Hepatocyte (in vitro differentiated cells): ENCODE measurements around the gene OGFOD2.

Experiments
- EZH2 ChIP-seq: fragments of 200-600 bp; sonication (generic); IDR thresholded peaks from 2 replicates; pipeline ENCODE4 v1.6.1; 2016; ENCODE audit warnings: antibody characterized with exemption, mild to moderate bottlenecking, borderline replicate concordance
- EZH2phosphoT487 ChIP-seq: fragments of 200-600 bp; sonication (generic); IDR thresholded peaks from one replicate; pipeline ENCODE4 v1.6.1; 2018; ENCODE audit warnings: antibody characterized with exemption, mild to moderate bottlenecking, low read depth, moderate library complexity; ENCODE audit not compliant: unreplicated experiment, severe bottlenecking
- TF ChIP-seq, protein P1 (sequence below): fragments of 200-600 bp; sonication (generic); IDR thresholded peaks from 2 replicates; pipeline ENCODE4 v1.5.1; 2016; ENCODE audit warnings: antibody characterized with exemption, mild to moderate bottlenecking; ENCODE audit not compliant: poor library complexity

DNA sequence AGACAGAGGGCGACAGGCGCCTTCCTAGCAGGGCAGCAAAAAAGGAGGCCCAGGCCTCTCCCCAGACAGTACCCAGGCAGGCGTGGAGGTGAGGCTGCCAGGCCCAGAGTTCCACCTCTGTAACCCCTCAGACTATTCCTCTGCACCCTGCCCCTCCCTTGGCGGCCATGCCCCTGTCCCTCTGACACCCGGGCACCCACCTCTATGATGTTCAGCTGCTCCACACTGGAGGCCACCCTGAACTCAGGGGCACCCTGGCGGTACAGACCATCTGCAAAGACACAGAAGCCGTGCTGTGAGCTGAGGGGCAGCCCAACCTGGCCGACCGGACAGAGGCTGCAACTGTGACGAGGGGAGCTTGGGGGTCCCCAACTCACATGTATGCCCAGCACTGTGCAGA, 25.5 kb downstream of the OGFOD2 start:
- TF ChIP-seq EZH2 = no peak
- TF ChIP-seq, protein P1, sequence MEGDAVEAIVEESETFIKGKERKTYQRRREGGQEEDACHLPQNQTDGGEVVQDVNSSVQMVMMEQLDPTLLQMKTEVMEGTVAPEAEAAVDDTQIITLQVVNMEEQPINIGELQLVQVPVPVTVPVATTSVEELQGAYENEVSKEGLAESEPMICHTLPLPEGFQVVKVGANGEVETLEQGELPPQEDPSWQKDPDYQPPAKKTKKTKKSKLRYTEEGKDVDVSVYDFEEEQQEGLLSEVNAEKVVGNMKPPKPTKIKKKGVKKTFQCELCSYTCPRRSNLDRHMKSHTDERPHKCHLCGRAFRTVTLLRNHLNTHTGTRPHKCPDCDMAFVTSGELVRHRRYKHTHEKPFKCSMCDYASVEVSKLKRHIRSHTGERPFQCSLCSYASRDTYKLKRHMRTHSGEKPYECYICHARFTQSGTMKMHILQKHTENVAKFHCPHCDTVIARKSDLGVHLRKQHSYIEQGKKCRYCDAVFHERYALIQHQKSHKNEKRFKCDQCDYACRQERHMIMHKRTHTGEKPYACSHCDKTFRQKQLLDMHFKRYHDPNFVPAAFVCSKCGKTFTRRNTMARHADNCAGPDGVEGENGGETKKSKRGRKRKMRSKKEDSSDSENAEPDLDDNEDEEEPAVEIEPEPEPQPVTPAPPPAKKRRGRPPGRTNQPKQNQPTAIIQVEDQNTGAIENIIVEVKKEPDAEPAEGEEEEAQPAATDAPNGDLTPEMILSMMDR = no peak
- TF ChIP-seq EZH2phosphoT487 = no peak
